DMS53 (cell line): ENCODE data around the gene LRMDA.

ENCODE experiments used
- DNase-seq: peaks from one replicate; lab custom pipeline; 2025; lab: John Stamatoyannopoulos, UW

LRMDA gene

DNA sequence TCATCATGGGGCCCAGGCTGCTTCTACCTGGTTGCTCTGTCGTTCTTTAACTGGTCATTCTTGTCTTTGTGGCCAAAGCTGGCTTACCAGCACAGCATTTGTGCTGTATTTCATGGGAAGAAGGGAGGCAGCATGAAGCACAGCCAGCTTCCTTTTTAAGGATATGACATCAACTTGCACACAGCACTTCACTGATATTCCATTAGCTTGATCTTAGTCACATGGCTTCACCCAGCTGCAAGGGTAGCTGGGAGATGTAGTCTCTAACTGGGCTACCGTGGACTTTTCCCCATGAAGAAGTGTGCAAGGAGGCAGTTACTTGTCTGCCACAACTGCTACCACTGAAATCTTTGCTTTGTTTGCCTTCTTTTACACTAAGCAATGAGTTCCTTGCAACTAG is 525.2 kb downstream of the LRMDA start:
- peak; percentile 51 for DNase-seq

DNA sequence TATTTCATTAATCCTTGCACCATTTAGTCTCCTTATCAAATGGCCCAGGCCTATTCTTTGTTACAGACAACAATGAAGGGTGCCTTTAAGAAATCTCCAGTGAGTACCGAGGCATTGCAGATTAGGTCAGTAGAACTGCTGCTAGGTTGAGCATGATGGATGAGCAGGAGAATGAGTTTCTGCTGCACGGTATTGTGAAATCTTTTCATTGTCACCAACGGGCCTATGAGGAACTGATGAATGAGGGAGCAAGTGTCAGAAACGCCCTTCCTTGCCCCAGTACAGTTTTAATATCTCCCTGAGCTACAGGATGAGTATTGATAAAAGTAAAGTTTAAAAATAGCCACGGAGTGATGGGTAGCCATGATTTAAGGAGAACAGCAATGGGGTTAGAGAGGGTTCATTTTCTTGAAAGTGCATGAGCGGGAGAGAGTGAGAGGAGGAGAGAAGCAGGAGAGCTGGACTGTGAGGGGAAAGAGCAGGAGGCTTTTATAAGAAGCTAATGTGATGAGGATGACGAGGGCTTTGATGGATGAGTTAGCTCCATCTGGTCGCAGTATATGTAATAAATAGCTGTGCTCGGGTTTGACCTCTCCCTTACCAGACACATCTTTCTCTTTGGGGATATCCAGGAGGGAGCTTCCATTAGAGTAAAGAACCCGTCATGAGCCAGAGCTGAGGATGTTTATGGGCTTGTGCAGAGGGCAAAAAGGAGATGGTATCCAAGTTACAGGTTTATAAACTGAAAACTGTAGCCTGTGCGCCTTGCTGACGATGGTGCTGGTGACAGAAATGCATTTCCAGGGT is 526.1 kb downstream of the LRMDA start:
- no peak for DNase-seq

DNA sequence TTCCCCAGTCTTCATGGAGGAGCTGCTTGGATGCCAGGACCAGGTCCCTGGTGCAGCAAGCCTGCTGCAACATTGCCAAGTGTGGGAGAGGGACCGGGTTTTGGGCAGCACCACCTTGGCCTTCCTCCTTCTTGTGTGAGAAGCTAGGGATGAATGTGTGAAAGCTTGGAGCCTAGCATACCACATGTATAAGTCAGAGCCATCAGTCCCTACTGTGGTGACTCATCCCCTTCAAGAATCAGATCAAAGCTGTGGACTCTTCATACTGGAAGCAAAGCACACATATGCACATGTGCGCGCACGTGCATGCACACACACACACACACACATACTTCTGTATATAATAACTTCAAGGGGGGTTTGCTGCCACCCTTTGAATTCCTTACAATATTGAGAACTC is 527.8 kb downstream of the LRMDA start:
- DNase-seq = peak; percentile 75

DNA sequence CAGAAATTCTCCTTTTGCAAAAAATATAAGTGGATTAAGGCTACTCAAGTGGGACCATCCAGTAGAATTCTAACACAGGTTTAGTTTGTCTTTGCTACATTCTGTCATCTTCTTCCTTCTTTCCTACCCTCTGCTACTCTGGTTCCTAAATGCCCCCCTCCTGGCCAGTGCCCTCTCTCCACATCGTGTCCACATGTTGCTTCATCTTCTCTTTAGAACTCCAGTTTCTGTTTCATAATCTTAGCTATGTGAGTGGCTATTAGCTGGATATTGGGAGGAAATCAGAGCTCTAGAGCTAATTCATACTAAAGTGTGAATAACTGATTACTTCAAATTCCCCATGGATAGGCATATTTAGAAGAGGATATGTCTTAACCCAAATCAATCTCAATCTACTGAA is 528.5 kb downstream of the LRMDA start:
- no peak for DNase-seq

DNA sequence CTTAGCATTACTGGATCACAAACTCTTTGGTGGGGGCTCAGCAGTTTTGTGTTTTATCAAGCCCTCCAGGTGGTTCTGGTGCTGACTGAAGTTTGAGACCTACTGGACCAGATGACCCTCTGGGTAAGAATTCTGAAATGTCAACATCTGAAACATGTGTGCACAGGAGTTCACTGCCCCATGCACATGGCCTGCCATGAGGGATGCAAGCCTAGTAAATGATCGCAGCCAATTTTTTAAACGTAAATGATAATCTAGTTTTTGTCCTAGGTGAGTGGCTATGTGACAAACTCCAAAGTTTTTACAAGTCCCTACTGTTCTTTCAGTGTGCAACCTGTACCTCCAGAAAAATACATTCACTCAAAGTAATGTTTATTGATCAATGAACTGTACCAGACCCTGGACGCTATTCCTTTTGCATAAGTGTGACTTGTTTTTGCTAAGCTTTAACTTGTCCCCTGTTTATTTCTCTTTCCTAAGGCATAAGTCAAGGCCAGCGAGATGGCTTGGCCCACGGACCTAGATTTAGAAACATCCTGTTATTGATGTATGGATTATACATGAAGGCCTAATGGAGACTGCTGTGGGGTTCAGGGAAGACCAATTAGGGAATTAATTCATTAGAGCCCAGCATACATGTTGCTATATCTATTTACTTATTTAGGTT is 531.1 kb downstream of the LRMDA start:
- DNase-seq = no peak

DNA sequence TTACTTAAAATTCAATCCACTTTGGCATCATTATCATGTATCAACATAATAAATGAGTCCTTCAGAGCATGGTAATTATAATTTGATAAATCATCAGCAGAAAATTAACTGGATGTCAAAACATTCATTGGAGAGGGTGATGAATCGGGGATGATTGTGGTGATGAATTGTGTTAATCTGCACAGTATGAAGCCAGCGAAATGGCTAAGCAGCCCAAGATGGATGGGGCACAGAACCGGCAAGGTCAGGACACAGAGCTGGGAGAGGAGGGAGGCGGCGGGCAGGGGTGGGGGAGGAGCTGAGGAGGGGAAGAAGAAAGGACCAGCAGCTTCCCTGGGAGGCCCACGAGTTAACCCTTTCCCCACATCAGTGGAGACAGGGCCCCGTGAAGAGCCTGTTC is 536.1 kb downstream of the LRMDA start:
- no peak for DNase-seq

DNA sequence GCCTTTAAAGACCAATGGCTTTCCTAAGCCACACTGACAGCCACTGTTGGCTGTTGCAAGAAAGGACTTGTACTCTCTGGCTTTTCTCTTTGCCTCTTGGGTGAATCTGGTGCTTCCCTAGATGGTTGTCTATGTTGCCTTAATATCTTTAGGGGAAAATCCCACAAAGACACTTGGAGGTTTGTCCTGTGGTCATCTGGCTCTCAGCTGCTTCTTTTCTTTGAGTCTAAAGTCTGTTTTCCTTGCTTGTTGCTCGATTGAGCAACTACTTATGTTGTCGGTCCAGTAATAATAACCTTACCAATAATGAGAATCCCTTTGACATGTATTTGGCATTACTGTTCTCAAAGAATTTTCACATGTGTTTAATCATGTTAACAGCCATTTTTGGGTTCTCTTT is 537.6 kb downstream of the LRMDA start:
- no peak for DNase-seq

DNA sequence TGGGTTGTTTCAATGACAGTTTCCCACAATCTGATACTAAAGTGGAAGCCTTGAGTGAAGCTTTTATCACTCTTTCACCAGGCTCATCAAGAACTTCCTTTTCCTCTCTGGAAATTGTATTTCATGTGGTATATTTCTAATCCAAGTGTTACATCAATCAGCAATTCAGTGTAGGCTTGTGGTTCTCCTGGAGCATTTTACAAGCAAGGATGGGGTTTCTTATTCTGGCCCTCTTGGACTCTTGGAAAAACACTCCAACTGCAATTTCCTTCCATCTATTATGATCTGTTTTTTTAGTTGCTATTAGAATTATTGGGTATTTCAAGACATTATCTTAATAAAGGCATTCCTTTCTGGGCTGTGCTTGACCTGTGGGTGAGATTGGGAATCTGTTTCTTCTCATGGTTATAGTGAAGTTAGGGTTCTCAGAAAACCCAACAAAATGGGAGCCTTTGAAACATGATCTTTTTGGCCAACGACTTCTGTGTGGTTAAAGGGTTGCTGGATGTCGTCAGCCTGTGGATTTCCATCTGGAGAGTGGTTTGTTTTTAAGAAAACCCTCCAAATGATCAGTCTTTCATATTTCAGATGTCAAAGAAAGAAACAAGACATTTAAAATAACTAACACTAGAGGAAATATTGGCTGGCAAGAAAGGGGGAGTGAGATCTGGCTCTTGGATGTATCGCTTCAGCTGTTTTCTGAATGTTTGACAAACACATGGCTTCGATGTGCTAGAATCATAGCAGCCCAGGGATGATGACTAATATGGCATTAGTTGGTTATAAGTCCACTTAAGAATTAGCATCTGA is 540.2 kb downstream of the LRMDA start:
- peak; percentile 15 for DNase-seq

DNA sequence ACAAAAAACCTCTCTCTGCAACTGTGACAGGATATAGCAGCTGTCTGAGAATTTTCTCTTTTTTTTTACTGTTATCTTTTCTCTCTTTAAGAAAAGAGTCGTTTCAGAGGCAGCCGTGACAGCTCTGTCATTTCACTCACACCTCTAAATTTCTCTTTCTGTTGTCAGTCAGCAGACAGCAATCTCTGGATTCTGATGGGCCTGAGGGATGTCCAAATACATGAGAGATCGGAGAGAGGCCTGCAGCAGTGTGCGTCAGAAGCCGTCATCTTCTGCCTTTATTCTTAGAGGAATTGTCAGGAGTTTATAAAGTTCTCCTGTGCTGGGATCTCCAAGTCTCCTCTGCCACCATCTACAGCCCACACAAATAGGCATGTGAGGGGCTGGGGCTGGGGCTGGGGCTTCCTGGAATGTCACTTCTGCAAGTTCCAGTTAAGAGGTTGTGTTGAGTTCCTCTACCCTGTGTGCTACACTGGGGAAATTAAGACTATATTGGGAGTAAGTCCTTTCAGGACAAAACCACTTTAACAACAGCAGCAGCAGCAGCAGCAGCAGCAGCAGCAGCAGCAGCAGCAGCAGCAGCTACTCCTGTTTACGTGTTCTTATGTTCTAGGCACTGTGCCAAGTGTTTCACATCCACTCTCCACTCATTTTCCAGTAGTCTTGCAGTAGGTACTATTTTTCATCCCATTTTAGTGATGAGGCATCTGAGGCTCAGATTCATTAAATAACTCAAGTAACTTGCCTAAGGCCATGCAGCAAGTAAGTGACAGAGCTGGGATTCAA is 541.3 kb downstream of the LRMDA start:
- DNase-seq = peak; percentile 34

DNA sequence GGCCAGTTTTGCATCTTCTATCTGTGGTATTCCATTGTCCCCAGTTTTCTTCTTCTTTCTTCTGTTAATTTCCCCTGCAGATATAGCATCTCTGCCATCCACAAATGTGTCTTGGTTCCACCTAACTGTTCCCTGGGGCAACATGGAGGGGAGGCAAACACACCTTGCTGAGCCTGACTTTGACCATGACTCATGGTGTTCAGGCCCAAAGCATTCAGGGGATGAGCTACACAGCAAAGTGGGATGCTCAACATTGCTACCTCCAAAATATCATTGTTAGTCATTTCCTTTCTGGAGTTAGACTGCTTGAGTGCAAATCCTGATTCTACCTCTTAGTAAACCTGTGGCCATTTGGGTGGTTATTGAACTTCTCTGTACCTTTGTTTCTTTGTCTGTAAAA is 542.7 kb downstream of the LRMDA start:
- DNase-seq = no peak

DNA sequence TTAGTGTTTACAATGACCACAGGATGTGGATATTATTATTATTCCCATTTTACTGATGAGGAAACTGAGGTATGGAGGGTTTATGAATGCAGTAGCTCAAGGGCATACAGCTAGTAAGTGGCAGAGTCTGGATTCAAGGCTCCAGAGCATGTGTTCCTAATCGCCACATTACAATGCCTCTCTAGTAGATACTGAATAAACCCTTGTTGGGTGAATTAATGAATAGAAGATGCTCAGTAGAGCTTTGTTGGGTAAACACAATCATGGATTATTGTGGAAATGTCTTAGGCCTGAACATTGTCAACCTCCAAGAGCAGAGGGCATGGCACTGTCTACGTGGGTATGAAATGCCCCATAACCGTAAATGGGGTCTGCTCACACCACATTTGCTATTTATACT is 545.3 kb downstream of the LRMDA start:
- no peak for DNase-seq

DNA sequence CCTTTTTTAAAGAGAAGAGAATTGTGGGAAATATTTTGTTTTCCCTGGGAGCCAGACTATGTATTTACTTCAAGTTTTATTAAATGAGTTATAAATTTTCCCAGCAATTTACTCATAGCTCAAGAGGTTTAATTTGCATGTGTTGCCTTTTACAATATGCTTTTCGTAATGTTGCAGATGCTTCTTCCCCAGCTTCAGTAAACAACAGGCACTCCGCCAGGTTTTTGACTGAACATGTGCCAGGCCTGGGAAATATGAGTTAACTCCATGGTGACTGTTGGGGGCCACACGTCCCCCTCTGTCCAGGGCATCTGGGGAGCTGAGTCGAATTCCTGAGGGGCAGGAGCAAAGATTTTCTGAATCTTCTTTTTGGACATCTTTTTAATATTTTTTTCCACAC is 545.7 kb downstream of the LRMDA start:
- DNase-seq = no peak

DNA sequence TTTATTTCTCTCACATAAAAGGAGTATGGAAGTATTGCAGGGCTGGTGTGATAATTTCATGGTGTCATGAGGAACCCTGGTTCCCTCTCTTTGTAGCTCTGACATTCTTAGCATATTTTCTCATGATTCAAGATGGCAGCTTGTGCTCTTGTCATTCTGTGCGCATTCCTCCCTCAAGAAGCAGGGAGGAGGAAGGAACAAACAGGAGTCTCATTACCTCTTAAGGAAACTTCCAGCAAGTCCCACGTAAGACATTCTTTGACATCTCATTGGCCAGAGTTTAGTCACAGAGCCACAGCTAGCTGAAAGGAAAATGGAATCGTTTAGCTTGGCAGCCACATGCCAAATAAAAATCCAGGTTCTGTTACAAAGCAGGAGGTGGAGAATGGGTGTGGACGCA is 546.8 kb downstream of the LRMDA start:
- DNase-seq = no peak

DNA sequence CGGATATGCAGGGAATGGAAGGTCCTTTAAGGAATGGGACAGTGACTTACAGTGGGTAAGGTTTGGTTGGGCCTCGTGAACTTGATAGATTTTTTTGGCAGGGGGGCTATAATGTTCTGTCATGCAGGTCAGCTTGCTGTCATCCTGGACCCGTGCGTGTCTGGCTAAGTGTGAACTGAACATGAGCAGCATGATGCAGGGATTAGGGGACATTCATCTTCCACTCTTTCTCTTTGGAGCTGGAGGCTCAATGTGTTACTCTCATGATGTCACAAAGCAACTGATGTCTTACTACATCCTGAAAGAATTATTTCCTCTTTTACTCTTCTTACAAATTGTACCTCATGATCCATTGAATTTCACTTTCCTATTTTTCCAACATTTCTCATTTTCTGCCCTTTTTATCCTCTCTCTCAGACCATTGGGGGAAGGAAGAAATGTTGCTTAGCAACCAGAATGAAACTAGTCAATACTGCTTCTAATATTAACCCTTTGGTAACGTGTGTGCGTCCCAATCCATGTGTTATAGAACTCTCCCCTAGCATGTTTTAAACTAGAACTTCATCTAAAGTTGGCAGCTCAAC is 549.1 kb downstream of the LRMDA start:
- DNase-seq = no peak

DNA sequence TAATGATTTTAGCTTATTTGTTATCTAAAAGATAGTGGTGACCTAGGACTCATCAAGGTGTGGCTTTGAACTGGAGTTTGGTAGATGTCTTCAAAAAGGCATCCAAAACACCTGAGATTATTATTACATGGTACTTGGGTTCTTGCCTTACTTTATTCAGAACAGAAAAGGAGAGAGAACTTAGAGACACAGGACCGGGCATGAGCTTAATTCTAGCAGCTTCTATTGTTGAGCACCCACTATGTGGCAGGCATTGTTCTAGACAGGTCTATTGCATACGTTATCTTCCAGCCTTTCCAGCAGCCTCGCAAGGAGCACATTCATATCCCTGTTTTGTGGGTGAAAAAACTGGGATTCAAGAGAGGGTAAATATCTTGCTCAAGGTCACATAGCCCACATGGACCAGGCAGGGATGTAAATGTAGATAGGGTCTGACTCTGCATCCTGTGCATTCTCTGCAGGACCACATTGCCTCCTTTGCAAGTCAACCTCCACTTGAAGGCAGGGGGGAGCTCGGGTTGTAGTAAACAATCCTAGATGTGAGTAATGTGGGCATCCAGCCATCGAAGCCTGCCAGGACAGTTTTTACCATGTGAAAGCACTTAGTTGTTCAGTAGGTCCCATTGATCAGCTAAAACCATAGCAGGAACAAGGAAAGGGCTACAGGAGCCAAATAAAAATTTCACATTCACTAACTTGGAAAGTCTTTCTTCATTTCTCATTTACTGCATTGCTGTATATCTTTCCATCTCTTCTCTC is 551.4 kb downstream of the LRMDA start:
- no peak for DNase-seq

DNA sequence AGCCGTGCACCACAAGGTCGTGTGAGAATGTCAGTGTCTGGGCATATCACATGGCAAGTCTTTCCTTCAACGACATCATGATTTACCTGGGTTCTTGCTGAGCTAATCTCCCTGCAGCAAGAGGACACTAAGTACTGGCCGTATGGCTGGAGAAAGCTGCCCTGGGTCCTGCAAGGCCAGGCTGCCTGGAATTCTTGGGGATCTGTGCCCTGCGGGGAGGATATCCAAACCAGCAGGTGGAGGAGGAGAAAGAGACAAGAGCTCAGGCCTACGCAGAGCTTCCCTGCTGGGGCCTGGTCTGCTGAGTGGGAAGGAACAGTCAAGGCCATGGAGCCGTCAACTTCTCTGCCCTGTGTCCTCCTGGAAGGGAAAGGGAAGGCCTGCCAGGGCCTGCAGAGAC is 552.6 kb downstream of the LRMDA start:
- DNase-seq = no peak

DNA sequence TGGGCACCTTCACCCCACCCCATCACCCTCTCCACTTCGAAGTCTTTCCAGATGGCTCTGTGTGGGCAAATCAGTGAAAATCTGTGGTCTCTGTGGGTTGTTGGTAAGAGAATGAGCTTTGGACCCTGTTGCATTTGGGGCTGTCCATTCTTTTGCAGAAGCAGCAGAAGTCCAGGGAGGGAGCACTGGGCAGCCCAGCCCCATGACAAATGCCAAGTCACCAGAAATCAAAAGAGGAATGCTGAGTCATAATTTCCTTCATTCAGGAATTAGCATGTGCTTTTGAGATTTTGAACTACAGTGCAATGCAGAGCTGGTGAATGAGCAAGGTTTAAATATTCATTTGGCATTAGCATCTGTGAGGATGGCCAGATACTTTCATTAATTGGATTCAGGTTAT is 556.2 kb downstream of the LRMDA start:
- no peak for DNase-seq

DNA sequence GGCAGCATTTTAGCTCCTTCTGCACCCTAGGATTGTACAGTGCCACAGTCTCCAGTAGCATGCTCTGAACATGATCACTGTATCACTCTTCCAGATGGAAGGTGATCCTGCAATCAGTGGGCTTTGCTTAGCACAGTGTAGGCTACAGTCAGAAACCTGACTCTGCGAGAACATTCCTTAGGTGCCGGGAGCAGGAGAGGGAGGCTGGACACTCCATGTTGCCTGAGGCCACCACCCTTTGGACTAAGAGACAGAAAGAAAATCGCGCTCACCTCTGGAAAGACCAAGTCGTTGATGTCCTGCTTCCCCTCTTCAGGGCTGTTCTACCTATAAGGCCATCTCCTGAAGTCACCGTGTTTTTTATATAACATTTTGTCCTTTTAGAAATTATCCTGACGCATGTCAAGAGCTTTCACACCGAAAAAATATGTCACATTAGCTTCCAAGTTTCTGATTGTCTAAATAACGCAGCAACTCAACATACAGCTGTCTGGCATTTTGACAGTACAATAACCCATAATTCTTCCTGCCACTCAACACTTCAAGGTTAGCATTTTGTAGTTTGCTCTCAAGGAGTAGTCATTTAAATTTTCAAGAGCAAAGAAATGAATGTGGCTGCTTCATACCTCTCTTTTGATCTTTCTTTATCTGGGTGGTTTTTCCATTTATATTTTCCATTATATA is 563.1 kb downstream of the LRMDA start:
- no peak for DNase-seq

DNA sequence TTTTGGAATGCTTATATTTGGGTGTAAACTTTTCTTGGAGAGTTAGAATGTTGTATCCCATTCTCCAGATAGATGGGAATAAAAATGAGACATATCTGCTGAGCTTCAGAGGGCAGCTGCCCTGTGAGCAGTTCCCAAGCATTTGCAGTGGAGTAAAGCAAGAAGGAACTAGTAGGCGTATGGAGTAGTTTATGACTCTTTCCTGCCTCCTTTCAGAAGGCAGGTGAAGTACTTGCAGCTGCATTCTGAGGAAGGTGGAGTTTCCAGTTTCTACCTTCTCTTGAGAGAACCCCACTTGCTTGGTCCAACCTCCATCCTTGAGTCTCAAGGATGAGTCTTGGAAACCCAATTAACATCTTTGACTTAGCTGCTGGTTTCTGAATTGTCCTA is 563.6 kb downstream of the LRMDA start:
- DNase-seq = no peak

DNA sequence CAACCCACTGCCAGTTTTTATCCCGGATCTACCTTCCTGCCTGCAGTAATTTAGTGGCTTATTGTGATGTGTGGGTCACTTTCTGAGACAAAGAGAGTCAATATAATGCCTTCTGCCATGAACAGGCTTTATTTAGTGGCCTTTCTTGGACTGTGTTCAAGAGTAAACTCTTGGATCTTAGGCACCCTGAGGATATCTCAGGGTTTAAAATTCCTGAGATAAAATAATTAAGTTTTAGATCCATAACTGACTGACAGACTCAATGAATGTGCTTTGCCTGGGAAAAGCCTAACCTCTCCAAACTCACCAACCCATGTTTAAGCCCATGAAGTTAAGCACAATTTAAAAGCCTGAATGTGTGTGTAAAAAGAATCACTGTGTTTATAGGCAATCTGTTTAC is 564.3 kb downstream of the LRMDA start:
- no peak for DNase-seq
